ENCODE data around the gene TNS1.

- TF ChIP-seq EZH2 (IDR thresholded peaks at IDR 0.05; ENCODE audit: low read length, unreplicated experiment): no peak
- no peak for TF ChIP-seq CTCF (conservative IDR thresholded peaks at IDR 0.05; ENCODE audit: low read depth, low read length)
- TF ChIP-seq EZH2phosphoT487 (IDR thresholded peaks at IDR 0.05; ENCODE audit: borderline replicate concordance, low read length): no peak
These were observed 43.9 kb downstream of the TNS1 start for GRCh38 chr2:217958884-217959225.
